BE2C (cell line): ENCODE results near the gene PAPSS2.

Source experiments
- DNase-seq: peaks from one replicate; pipeline ENCODE4 v3.0.0-alpha.2; 2020
- H3K27me3 ChIP-seq: fragments of 250-450 bp; sonication (Bioruptor Pico); 2 replicates; pipeline ENCODE4 v1.5.1; 2020; ENCODE audit warnings: mild to moderate bottlenecking
- H3K36me3 ChIP-seq: fragments of 250-450 bp; sonication (Bioruptor Pico); 2 replicates; pipeline ENCODE4 v1.5.1; 2020; ENCODE audit warnings: mild to moderate bottlenecking
- H3K4me1 ChIP-seq: fragments of 250-450 bp; sonication (Bioruptor Pico); 2 replicates; pipeline ENCODE4 v1.5.1; 2020
- H3K4me3 ChIP-seq: 2 replicates; pipeline ENCODE4 v1.5.1; 2011; ENCODE audit warnings: low read depth, low read length
- H3K9me3 ChIP-seq: fragments of 250-450 bp; sonication (Bioruptor Pico); 2 replicates; pipeline ENCODE4 v1.5.1; 2020
- TF ChIP-seq, protein P1 (sequence below): IDR thresholded peaks from 2 replicates; pipeline ENCODE4 v1.5.1; 2012; ENCODE audit warnings: mild to moderate bottlenecking, low read depth, low read length

Gene PAPSS2

DNA sequence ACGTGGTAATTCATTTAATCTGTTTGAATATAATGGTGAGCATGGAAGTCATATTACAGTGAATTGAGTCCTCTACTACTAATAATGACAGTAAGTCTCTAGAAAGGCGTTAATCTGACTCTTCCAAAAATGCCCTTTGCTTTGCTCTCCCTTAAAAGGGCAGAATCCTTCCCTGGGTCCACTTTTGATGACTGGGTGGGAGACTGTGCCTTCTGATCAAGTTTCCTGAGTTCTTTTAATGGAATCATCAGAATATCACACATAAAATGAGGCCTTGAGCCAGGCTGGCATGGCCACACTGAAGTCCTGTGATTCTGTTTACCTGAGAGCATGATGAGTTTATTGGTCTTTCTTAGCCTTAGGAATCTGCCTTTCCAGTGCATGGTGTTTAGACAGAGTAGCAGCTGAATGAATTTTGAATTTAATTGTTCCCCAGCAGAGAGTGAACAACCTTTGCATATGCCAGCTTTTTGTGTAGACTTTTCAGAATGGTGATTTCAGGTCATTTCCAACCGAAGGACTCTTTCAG, 33.3 kb downstream of the PAPSS2 start:
- no peaks in the 10 kb centered on the region for H3K9me3 ChIP-seq
- H3K4me1 ChIP-seq, result no peaks in the 10 kb centered on the region
- no peaks in the 10 kb centered on the region; the same call in 1 of the 2 replicates for H3K27me3 ChIP-seq
- no peaks in the 10 kb centered on the region for H3K36me3 ChIP-seq
- H3K4me3 ChIP-seq, result no peak overlapping the region
- no peak for DNase-seq
- TF ChIP-seq, protein P1, sequence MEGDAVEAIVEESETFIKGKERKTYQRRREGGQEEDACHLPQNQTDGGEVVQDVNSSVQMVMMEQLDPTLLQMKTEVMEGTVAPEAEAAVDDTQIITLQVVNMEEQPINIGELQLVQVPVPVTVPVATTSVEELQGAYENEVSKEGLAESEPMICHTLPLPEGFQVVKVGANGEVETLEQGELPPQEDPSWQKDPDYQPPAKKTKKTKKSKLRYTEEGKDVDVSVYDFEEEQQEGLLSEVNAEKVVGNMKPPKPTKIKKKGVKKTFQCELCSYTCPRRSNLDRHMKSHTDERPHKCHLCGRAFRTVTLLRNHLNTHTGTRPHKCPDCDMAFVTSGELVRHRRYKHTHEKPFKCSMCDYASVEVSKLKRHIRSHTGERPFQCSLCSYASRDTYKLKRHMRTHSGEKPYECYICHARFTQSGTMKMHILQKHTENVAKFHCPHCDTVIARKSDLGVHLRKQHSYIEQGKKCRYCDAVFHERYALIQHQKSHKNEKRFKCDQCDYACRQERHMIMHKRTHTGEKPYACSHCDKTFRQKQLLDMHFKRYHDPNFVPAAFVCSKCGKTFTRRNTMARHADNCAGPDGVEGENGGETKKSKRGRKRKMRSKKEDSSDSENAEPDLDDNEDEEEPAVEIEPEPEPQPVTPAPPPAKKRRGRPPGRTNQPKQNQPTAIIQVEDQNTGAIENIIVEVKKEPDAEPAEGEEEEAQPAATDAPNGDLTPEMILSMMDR, result no peak

DNA sequence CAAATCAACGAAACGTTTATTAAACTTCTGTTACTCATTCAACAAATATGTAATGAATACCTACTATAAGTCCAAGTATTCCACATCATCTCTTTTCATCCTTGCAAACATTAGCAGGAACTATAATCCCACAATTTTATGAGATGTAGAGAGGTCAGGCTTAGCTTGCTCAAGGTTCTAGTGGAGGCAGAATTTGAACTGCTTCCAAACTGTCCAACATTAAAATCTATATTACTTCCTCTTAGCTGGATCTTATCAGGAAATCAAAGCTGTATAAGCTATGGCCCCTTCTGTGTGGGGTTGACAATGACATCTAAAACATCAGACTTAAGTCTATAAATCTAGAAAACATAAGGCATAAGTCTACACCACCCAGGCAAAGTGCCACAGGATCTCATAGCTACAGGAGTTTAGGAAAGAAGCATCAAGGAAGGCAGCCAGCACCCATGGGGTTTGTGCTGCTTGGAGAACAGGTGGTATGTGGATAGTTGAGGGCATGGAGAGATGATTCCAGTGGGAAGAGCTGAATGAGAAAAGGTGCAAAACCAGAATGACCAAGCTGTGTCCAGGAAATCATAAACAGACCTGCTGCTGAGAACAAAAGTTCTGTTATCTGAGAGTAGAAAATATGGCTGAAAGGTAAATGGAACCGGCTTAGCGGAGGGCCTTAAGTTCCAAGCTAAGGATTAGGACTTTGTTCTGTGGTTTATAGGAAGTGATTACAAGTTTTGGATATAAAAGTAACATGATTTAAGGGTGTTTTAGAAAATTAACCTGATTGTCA, 34.5 kb downstream of the PAPSS2 start:
- TF ChIP-seq, protein P1, result no peak
- no peaks in the 10 kb centered on the region; the same call in 1 of the 2 replicates for H3K27me3 ChIP-seq
- H3K4me1 ChIP-seq, result no peaks in the 10 kb centered on the region
- H3K9me3 ChIP-seq, result no peaks in the 10 kb centered on the region
- H3K36me3 ChIP-seq, result no peaks in the 10 kb centered on the region
- no peak overlapping the region for H3K4me3 ChIP-seq
- no peak for DNase-seq

DNA sequence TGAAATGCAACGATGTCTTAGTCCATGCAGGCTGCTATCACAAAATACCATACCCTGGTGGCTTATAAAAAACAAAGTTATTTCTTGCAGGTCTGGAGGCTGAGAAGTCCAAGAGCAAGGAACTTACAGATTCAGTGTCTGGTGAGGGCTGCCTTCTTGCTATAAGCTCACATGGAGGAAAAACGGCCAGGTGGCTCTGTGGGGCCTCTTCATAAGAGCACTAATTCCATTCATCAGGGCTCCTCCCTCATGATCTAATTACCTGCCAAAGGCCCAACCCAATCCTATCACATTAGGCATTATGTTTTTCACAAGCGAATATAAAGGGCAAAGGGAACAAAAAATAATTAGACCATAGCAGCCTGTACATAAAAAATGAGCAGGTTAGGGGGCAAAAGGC, 35.4 kb downstream of the PAPSS2 start:
- Histone ChIP-seq H3K27me3 (no peaks in the 10 kb centered on the region; the same call in 1 of the 2 replicates), H3K9me3 (no peaks in the 10 kb centered on the region), H3K4me1 (no peaks in the 10 kb centered on the region), H3K36me3 (no peaks in the 10 kb centered on the region), H3K4me3 (no peak overlapping the region)
- no peak for DNase-seq
- TF ChIP-seq, protein P1, result no peak

DNA sequence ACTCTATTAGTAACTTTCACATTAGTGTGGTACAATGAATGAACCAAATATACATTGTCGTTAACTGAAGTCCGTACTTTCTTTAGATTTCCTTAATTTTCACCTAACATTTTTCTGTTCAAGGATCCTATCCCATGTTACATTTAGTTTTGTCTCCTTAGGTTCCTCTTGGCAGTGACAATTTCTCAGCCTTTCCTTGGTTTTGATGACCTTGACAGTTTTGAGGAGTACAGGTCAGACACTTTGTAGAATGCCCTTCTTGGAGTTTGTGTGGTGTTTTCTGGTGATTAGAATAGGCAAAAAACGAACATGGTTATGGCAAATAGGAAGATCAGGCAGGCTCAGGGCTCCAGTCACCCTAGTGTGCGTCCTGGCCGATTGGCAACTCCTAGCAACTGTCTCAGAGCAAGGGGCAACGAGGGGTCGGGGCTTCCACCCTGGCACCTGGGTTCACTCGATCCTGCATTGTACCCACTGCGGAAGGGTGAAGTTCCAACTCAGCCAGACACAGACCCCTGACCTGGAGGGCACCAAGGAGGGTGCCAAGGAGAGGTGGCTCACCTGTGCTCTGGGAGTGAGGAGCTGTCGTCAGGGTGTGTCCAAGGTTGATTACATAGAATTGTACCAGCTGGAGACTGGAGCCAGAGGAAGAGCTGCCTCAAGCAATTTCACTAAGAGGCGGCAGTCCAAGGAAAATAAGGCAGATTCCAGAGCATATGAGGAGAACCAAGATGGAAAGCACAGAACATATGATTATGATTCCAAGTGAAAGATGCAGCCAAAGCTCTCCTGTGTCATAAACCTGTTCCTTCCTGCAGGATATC, 37.5 kb downstream of the PAPSS2 start:
- no peaks in the 10 kb centered on the region for H3K9me3 ChIP-seq
- TF ChIP-seq, protein P1, result no peak

DNA sequence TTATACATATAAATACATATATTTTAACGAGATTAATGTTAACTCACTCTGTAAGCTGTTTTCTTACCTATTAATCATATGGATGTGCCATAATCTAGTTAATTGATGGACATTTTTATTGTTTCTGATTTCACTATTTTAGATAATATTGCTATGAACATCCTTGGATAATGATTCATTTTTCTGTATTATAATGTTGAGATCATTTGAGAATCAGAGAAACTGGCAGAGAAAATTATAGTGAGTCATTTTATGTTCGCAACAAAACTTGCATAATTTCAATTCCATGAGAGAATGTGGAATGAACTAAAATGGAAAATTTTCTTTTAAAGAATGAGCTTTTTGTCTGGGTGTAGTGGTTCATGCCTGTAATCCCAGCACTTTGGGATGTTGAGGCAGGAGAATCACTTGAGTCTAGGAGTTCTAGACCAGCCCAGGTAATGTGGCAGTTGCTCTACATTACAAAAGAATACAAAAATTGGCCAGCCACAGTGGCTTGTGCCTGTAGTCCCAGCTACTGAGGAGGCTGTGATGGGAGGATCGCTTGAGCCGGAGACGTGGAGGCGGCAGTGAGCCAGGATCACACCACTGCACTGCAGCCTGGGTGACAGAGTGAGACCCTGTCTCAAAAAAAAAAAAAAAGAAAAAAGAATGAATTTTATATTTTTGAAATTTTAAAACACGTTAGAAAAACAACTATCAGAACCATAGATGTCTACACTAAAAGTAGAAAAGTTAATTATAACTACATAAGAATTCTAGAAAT, 40.5 kb downstream of the PAPSS2 start:
- no peaks in the 10 kb centered on the region; the same call in 1 of the 2 replicates for H3K27me3 ChIP-seq
- TF ChIP-seq, protein P1, result no peak
- peaks cover 1% of the 10 kb centered on the region; the same call in 1 of the 2 replicates for H3K4me1 ChIP-seq
- H3K4me3 ChIP-seq, result no peak overlapping the region
- DNase-seq, result no peak
- no peaks in the 10 kb centered on the region for H3K9me3 ChIP-seq
- no peaks in the 10 kb centered on the region for H3K36me3 ChIP-seq

More for the DNA sequence above, 37.5 kb downstream of the PAPSS2 start:
- Histone ChIP-seq H3K4me1 (no peaks in the 10 kb centered on the region), H3K36me3 (no peaks in the 10 kb centered on the region), H3K4me3 (no peak overlapping the region), H3K27me3 (no peaks in the 10 kb centered on the region; the same call in 1 of the 2 replicates)
- DNase-seq, result no peak
